Upper lobe of left lung (tissue), 4 donors: ENCODE data around the gene ASB18.

Experiments used
- POLR2AphosphoS5 ChIP-seq, 2 donors: sonication (generic); formaldehyde crosslinking; IDR thresholded peaks; one replicate each; pipeline ENCODE4 v1.5.1; 2017; ENCODE audit warnings: antibody characterized with exemption in 2 of 2
- TF ChIP-seq, protein P1 (sequence below), 6 experiments: fragments of 450-650 bp in 4 of 6; fragments of 200-600 bp in 2 of 6; sonication (generic) in 2 of 6; IDR thresholded peaks; one replicate each; pipeline ENCODE4 v1.5.1; 2016 to 2019; ENCODE audit warnings: antibody characterized with exemption in 6 of 6

DNA sequence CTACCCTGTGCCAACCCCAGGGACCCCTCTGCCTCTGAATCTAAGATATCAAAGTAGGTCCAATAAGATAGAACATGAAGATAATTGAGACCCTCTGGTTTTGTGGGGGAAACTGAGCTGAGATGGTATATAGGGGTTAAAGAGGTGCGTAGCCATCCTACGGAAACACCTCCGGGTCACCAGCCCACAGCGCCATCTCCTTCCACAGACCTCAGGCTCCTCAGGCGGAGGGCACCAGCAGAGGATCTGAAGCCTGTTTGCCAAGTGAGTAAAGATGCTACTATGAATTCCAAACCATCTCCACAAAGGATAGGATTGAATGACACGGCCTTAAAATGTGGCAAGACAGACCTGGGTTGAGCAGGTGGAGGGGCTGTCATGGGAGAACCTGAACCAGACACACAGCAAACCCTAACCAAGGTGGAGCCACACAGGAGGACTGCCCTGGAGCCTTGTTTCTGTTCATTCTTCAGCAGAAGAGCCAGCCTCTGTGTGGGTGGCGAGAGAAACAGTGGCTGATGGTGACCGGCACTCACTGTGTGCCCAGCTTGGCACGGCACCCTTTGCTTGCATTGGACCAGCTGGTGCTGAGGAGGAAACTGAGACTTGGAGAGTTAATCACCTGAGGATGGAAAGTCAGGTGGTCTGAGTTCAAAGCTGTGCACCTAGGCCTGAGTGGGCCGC lies 106.2 kb downstream of the ASB18 start:
- TF ChIP-seq, protein P1, sequence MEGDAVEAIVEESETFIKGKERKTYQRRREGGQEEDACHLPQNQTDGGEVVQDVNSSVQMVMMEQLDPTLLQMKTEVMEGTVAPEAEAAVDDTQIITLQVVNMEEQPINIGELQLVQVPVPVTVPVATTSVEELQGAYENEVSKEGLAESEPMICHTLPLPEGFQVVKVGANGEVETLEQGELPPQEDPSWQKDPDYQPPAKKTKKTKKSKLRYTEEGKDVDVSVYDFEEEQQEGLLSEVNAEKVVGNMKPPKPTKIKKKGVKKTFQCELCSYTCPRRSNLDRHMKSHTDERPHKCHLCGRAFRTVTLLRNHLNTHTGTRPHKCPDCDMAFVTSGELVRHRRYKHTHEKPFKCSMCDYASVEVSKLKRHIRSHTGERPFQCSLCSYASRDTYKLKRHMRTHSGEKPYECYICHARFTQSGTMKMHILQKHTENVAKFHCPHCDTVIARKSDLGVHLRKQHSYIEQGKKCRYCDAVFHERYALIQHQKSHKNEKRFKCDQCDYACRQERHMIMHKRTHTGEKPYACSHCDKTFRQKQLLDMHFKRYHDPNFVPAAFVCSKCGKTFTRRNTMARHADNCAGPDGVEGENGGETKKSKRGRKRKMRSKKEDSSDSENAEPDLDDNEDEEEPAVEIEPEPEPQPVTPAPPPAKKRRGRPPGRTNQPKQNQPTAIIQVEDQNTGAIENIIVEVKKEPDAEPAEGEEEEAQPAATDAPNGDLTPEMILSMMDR (IDR thresholded peaks at IDR 0.05): no peak
- no peak for TF ChIP-seq POLR2AphosphoS5 (IDR thresholded peaks at IDR 0.05)
